HepG2 (cell line): Measurements from ENCODE around the gene SRBD1. TPM values are rescaled to one million over a fixed set of nuclear protein-coding genes. Genes with fewer than 3 reads are reported as not detected.

Experiments
- ETV5 ChIP-seq: IDR thresholded peaks from 2 replicates; pipeline ENCODE4 v1.6.1; 2018; ENCODE audit warnings: missing biosample characterization, missing genetic modification reagents, inconsistent platforms, borderline replicate concordance
- NR2F2 ChIP-seq: IDR thresholded peaks from 2 replicates; pipeline ENCODE4 v1.6.1; 2012; ENCODE audit warnings: low read depth, inconsistent platforms, borderline replicate concordance
- RFX1 ChIP-seq: fragments of 450-650 bp; IDR thresholded peaks from 2 replicates; pipeline ENCODE4 v1.6.1; 2017
- RNF219 ChIP-seq: sonication (generic); formaldehyde crosslinking; IDR thresholded peaks from 2 replicates; pipeline ENCODE4 v1.5.0; 2020; ENCODE audit warnings: mild to moderate bottlenecking, missing genetic modification reagents
- SRF ChIP-seq: IDR thresholded peaks from 2 replicates; pipeline ENCODE4 v1.6.1; 2011; ENCODE audit warnings: mild to moderate bottlenecking, low read depth, low read length, moderate library complexity
- ZNF563 ChIP-seq: sonication (generic); formaldehyde crosslinking; IDR thresholded peaks from 2 replicates; pipeline ENCODE4 v1.8.0; 2022; ENCODE audit warnings: mild to moderate bottlenecking, moderate library complexity, missing genetic modification reagents
- ZNF777 ChIP-seq: sonication (generic); formaldehyde crosslinking; IDR thresholded peaks from 2 replicates; pipeline ENCODE4 v1.4.0; 2020; ENCODE audit warnings: missing genetic modification reagents
- polyA plus RNA-seq, 8 experiments: library from polyadenylated mRNA; depleted of rRNA in 3 of 8; stranded (reverse) in 7 of 8; unstranded in 1 of 8; fragments of >200 nt; fragmentation: Illumina TruSeq in 4 of 8; extraction: Trizol in 4 of 8; gene quantifications; 2 replicates each; pipeline versions ENCODE4 v1.2.1 to v1.2.3, GENCODE V29; 2011 to 2016; ENCODE audit warnings: low read depth in 4 of 8, missing spikeins in 1 of 8, mixed read lengths in 1 of 8; ENCODE audit not compliant: insufficient read depth in 1 of 8
- total RNA-seq, 5 experiments: library from RNA; depleted of rRNA; stranded (reverse); fragments of >200 nt; fragmentation: Illumina TruSeq; extraction: Trizol; gene quantifications; 2 replicates each; pipeline ENCODE4 v1.2.3, GENCODE V29; 2016; ENCODE audit warnings: low read depth in 1 of 5
- TF ChIP-seq, protein P1 (sequence below): sonication (generic); formaldehyde crosslinking; IDR thresholded peaks from 2 replicates; pipeline ENCODE4 v1.4.0; 2020; ENCODE audit warnings: missing genetic modification reagents
- TF ChIP-seq, protein P2 (sequence below): fragments of 450-650 bp; IDR thresholded peaks from 2 replicates; pipeline ENCODE4 v1.6.1; 2017; ENCODE audit warnings: mild to moderate bottlenecking
- TF ChIP-seq, protein P3 (sequence below): sonication (generic); formaldehyde crosslinking; IDR thresholded peaks from 2 replicates; pipeline ENCODE4 v1.5.1; 2020; ENCODE audit warnings: mild to moderate bottlenecking, missing genetic modification reagents, borderline replicate concordance
- TF ChIP-seq, protein P4 (sequence below): sonication (generic); formaldehyde crosslinking; IDR thresholded peaks from 2 replicates; pipeline ENCODE4 v1.5.0; 2020; ENCODE audit warnings: missing genetic modification reagents, mild to moderate bottlenecking, borderline replicate concordance

Gene SRBD1
- total and polyA plus RNA-seq, 2 of the 13 experiments (the other 11 are each of a cell fraction or from before 2014, with no cell fraction given), result 3.2 to 23.9 TPM

DNA sequence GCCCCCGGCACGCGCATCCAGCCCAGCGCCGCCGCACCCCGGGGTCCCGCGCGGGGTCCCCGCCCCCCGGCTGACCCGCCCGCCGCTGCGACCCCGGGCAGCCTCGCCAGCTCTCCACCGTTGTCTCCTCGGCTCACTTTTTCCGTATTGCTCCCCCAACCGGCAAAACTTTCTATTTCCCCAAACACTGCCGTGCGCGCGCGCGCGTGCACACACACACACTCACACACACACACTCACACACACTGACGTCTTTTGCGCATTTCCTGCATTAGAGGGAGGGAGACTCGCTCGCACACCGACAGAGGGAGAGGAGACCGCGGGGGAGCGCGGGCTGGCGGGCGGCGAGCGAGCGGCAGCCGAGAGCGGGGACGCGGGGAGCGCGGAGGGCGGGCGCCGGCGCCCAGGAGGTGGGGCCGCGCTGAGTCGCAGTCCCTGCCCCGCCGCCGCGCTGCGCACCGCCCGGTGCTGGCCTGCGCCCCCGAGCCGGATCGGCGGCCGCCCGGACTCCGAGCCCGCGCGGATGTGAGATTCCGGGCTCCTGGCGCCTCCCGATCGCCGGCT lies 39.9 kb upstream of the SRBD1 start (continued):
- TF ChIP-seq, protein P1, sequence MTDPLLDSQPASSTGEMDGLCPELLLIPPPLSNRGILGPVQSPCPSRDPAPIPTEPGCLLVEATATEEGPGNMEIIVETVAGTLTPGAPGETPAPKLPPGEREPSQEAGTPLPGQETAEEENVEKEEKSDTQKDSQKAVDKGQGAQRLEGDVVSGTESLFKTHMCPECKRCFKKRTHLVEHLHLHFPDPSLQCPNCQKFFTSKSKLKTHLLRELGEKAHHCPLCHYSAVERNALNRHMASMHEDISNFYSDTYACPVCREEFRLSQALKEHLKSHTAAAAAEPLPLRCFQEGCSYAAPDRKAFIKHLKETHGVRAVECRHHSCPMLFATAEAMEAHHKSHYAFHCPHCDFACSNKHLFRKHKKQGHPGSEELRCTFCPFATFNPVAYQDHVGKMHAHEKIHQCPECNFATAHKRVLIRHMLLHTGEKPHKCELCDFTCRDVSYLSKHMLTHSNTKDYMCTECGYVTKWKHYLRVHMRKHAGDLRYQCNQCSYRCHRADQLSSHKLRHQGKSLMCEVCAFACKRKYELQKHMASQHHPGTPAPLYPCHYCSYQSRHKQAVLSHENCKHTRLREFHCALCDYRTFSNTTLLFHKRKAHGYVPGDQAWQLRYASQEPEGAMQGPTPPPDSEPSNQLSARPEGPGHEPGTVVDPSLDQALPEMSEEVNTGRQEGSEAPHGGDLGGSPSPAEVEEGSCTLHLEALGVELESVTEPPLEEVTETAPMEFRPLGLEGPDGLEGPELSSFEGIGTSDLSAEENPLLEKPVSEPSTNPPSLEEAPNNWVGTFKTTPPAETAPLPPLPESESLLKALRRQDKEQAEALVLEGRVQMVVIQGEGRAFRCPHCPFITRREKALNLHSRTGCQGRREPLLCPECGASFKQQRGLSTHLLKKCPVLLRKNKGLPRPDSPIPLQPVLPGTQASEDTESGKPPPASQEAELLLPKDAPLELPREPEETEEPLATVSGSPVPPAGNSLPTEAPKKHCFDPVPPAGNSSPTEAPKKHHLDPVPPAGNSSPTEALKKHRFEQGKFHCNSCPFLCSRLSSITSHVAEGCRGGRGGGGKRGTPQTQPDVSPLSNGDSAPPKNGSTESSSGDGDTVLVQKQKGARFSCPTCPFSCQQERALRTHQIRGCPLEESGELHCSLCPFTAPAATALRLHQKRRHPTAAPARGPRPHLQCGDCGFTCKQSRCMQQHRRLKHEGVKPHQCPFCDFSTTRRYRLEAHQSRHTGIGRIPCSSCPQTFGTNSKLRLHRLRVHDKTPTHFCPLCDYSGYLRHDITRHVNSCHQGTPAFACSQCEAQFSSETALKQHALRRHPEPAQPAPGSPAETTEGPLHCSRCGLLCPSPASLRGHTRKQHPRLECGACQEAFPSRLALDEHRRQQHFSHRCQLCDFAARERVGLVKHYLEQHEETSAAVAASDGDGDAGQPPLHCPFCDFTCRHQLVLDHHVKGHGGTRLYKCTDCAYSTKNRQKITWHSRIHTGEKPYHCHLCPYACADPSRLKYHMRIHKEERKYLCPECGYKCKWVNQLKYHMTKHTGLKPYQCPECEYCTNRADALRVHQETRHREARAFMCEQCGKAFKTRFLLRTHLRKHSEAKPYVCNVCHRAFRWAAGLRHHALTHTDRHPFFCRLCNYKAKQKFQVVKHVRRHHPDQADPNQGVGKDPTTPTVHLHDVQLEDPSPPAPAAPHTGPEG, result peak; percentile 78
- TF ChIP-seq ZNF563 (CRISPR knock-in tag) (peak; percentile 92), RNF219 (CRISPR knock-in tag) (no peak), ETV5 (CRISPR knock-in tag) (peak; percentile 47; the same call in 1 of the 2 replicates), RFX1 (no peak), SRF (no peak), ZNF777 (CRISPR knock-in tag) (peak; percentile 85), NR2F2 (no peak)
- TF ChIP-seq, protein P2, sequence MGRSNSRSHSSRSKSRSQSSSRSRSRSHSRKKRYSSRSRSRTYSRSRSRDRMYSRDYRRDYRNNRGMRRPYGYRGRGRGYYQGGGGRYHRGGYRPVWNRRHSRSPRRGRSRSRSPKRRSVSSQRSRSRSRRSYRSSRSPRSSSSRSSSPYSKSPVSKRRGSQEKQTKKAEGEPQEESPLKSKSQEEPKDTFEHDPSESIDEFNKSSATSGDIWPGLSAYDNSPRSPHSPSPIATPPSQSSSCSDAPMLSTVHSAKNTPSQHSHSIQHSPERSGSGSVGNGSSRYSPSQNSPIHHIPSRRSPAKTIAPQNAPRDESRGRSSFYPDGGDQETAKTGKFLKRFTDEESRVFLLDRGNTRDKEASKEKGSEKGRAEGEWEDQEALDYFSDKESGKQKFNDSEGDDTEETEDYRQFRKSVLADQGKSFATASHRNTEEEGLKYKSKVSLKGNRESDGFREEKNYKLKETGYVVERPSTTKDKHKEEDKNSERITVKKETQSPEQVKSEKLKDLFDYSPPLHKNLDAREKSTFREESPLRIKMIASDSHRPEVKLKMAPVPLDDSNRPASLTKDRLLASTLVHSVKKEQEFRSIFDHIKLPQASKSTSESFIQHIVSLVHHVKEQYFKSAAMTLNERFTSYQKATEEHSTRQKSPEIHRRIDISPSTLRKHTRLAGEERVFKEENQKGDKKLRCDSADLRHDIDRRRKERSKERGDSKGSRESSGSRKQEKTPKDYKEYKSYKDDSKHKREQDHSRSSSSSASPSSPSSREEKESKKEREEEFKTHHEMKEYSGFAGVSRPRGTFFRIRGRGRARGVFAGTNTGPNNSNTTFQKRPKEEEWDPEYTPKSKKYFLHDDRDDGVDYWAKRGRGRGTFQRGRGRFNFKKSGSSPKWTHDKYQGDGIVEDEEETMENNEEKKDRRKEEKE, result no peak
- TF ChIP-seq, protein P3, sequence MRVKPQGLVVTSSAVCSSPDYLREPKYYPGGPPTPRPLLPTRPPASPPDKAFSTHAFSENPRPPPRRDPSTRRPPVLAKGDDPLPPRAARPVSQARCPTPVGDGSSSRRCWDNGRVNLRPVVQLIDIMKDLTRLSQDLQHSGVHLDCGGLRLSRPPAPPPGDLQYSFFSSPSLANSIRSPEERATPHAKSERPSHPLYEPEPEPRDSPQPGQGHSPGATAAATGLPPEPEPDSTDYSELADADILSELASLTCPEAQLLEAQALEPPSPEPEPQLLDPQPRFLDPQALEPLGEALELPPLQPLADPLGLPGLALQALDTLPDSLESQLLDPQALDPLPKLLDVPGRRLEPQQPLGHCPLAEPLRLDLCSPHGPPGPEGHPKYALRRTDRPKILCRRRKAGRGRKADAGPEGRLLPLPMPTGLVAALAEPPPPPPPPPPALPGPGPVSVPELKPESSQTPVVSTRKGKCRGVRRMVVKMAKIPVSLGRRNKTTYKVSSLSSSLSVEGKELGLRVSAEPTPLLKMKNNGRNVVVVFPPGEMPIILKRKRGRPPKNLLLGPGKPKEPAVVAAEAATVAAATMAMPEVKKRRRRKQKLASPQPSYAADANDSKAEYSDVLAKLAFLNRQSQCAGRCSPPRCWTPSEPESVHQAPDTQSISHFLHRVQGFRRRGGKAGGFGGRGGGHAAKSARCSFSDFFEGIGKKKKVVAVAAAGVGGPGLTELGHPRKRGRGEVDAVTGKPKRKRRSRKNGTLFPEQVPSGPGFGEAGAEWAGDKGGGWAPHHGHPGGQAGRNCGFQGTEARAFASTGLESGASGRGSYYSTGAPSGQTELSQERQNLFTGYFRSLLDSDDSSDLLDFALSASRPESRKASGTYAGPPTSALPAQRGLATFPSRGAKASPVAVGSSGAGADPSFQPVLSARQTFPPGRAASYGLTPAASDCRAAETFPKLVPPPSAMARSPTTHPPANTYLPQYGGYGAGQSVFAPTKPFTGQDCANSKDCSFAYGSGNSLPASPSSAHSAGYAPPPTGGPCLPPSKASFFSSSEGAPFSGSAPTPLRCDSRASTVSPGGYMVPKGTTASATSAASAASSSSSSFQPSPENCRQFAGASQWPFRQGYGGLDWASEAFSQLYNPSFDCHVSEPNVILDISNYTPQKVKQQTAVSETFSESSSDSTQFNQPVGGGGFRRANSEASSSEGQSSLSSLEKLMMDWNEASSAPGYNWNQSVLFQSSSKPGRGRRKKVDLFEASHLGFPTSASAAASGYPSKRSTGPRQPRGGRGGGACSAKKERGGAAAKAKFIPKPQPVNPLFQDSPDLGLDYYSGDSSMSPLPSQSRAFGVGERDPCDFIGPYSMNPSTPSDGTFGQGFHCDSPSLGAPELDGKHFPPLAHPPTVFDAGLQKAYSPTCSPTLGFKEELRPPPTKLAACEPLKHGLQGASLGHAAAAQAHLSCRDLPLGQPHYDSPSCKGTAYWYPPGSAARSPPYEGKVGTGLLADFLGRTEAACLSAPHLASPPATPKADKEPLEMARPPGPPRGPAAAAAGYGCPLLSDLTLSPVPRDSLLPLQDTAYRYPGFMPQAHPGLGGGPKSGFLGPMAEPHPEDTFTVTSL (CRISPR knock-in tag), result peak; percentile 54; the same call in 1 of the 2 replicates
- TF ChIP-seq, protein P4, sequence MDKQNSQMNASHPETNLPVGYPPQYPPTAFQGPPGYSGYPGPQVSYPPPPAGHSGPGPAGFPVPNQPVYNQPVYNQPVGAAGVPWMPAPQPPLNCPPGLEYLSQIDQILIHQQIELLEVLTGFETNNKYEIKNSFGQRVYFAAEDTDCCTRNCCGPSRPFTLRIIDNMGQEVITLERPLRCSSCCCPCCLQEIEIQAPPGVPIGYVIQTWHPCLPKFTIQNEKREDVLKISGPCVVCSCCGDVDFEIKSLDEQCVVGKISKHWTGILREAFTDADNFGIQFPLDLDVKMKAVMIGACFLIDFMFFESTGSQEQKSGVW, result no peak
